A549 (cell line): Measurements from ENCODE around the gene PGA3.

Experiments used
- BHLHE40 ChIP-seq: IDR thresholded peaks from 2 replicates; pipeline ENCODE4 v1.6.1; 2012; ENCODE audit warnings: low read depth, low read length, inconsistent platforms
- CTCF ChIP-seq: fragments of >200 bp; sonication (Bioruptor Twin); formaldehyde crosslinking; IDR thresholded peaks from 3 replicates; pipeline ENCODE4 v1.5.1; 2016
- ESRRA ChIP-seq: fragments of 150-350 bp; IDR thresholded peaks from 2 replicates; pipeline ENCODE4 v1.6.1; 2014; ENCODE audit warnings: mild to moderate bottlenecking, low read length, borderline replicate concordance
- FOSB ChIP-seq: fragments of 250-450 bp; sonication (Bioruptor Pico); IDR thresholded peaks from 2 replicates; pipeline ENCODE4 v1.5.0; 2020; ENCODE audit warnings: mild to moderate bottlenecking, moderate library complexity
- PHF8 ChIP-seq: fragments of 200-600 bp; sonication (generic); IDR thresholded peaks from 2 replicates; pipeline ENCODE4 v1.6.1; 2016; ENCODE audit warnings: low read depth, mild to moderate bottlenecking, antibody characterized with exemption, moderate library complexity, borderline replicate concordance
- POLR2A ChIP-seq: IDR thresholded peaks from 2 replicates; pipeline ENCODE4 v1.6.1; 2012; ENCODE audit warnings: mild to moderate bottlenecking, low read length
- RAD21 ChIP-seq, 2 experiments: fragments of >200 bp in 1 of 2; sonication (Bioruptor Twin) in 1 of 2; formaldehyde crosslinking in 1 of 2; IDR thresholded peaks in 1 of 2; conservative IDR thresholded peaks in 1 of 2; 2 replicates in 1 of 2; 3 replicates in 1 of 2; pipeline ENCODE4 v1.6.1; 2012 to 2018; ENCODE audit warnings: inconsistent platforms in 1 of 2
- REST ChIP-seq: fragments of 200-600 bp; sonication (generic); IDR thresholded peaks from 2 replicates; pipeline ENCODE4 v1.6.1; 2016; ENCODE audit warnings: antibody characterized with exemption, mild to moderate bottlenecking, moderate library complexity
- SMC3 ChIP-seq: fragments of >200 bp; sonication (Bioruptor Twin); formaldehyde crosslinking; IDR thresholded peaks from 3 replicates; pipeline ENCODE4 v1.6.1; 2018; ENCODE audit warnings: inconsistent platforms

GRCh38 chr11:61198948-61199523 lies 4.3 kb upstream of the PGA3 start:
- TF ChIP-seq SMC3 (no peak), CTCF (no peak), REST (no peak), RAD21 (conservative IDR thresholded peaks at IDR 0.05 in 1 of 2, IDR thresholded peaks at IDR 0.05 in 1 of 2) (no peak), FOSB (no peak), ESRRA (no peak), PHF8 (no peak), POLR2A (no peak), BHLHE40 (no peak)
